ENCODE data around the gene PGM2L1. TPM values are rescaled to one million over a fixed set of nuclear protein-coding genes. Genes with fewer than 3 reads are reported as not detected.

Gene PGM2L1
- total RNA-seq, 2 experiments from 2014 or later = 6.1 to 6.5 TPM

- no peaks in the 10 kb centered on the region for H3K36me3 Mint-ChIP-seq (ENCODE audit: low read depth)
- H3K9me3 Mint-ChIP-seq (ENCODE audit: insufficient read depth) = no peaks in the 10 kb centered on the region
- POLR2A ChIA-PET = no interaction called here
- H3K27me3 Mint-ChIP-seq (ENCODE audit: low read depth) = peaks cover 4% of the 10 kb centered on the region
- H3K4me1 Mint-ChIP-seq (ENCODE audit: low read depth) = no peaks in the 10 kb centered on the region
- DNase-seq = no peak
- H3K4me3 Mint-ChIP-seq = no peak overlapping the region
- CTCF ChIA-PET = interaction anchor here (1.0 to 1.4 kb wide), 2 partner anchors 27 to 38 kb away, joined by 3 to 5 read pairs; no protein-coding TSS in a partner anchor
- ATAC-seq = peak; percentile 44
- no peak overlapping the region for H3K27ac Mint-ChIP-seq
Measured at GRCh38 chr11:74282914-74283371, 115.3 kb downstream of the PGM2L1 start.

GRCh38 chr11:74282421-74282820 lies 115.8 kb downstream of the PGM2L1 start:
- Mint-ChIP-seq H3K36me3 (ENCODE audit: low read depth) (no peaks in the 10 kb centered on the region), H3K4me1 (ENCODE audit: low read depth) (no peaks in the 10 kb centered on the region), H3K4me3 (no peak overlapping the region), H3K9me3 (ENCODE audit: insufficient read depth) (no peaks in the 10 kb centered on the region), H3K27me3 (ENCODE audit: low read depth) (peaks cover 8% of the 10 kb centered on the region), H3K27ac (no peak overlapping the region)
- ChIA-PET CTCF (interaction anchor here (1.4 kb wide), 1 partner anchor 26 kb away, joined by 5 read pairs; no protein-coding TSS in a partner anchor), POLR2A (no interaction called here)
- no peak for DNase-seq
- ATAC-seq = no peak

GRCh38 chr11:74280494-74280893 lies 117.7 kb downstream of the PGM2L1 start:
- Mint-ChIP-seq H3K4me1 (ENCODE audit: low read depth) (no peaks in the 10 kb centered on the region), H3K27me3 (ENCODE audit: low read depth) (peaks cover 11% of the 10 kb centered on the region), H3K36me3 (ENCODE audit: low read depth) (no peaks in the 10 kb centered on the region), H3K27ac (no peak overlapping the region), H3K4me3 (no peak overlapping the region), H3K9me3 (ENCODE audit: insufficient read depth) (no peaks in the 10 kb centered on the region)
- no peak for DNase-seq
- POLR2A ChIA-PET = no interaction called here
- no peak for ATAC-seq
- CTCF ChIA-PET = interaction anchor here (0.8 kb wide), 1 partner anchor 109 kb away, joined by 3 read pairs; no protein-coding TSS in a partner anchor

Small RNAs within 50 kb of the gene (microRNA-seq; reads per million reads assigned to microRNA genes)
- not detected for gene MIR548AL

Other genes with a start within 250 kb of the PGM2L1 start
- 10 to 100 TPM; 36.0 to 44.2 TPM for gene C2CD3, start 227.4 kb downstream of the PGM2L1 start, total RNA-seq
- 10 to 100 TPM; 28.6 to 29.6 TPM for gene PPME1, start 227.1 kb downstream of the PGM2L1 start, total RNA-seq
- gene P4HA3, start 86.8 kb downstream of the PGM2L1 start, total RNA-seq = not detected
- gene KCNE3, start 69.1 kb upstream of the PGM2L1 start, total RNA-seq = not detected
- gene LIPT2, start 95.3 kb upstream of the PGM2L1 start, total RNA-seq = 1 to 10 TPM; 3.1 to 4.4 TPM
- 10 to 100 TPM; 45.4 to 50.4 TPM for gene POLD3, start 194.1 kb upstream of the PGM2L1 start, total RNA-seq